Measurements from ENCODE around the gene NFIC.

NFIC gene

GRCh38 chr19:3518255-3518654 lies 151.9 kb downstream of the NFIC start:
- peaks cover 8% of the 10 kb centered on the region for H3K4me1 ChIP-seq (ENCODE audit: insufficient read depth, low read length)
- H3K36me3 ChIP-seq (ENCODE audit: insufficient read depth, low read length): peaks cover 11% of the 10 kb centered on the region
- H3K4me3 ChIP-seq (ENCODE audit: low read depth in 1 of 2, low read length in 2 of 2): no peak overlapping the region
- no peak overlapping the region for H3K27ac ChIP-seq (ENCODE audit: low read depth, low read length)
- no peaks in the 10 kb centered on the region for H3K9me3 ChIP-seq (ENCODE audit: low read length)
- H3K9ac ChIP-seq (ENCODE audit: low read length): no peak overlapping the region
- no peaks in the 10 kb centered on the region for H3K27me3 ChIP-seq (ENCODE audit: control insufficient read depth in 1 of 2, insufficient read depth in 2 of 2, low read length in 2 of 2)

- Histone ChIP-seq H3K9ac (ENCODE audit: low read length) (no peak overlapping the region), H3K36me3 (ENCODE audit: insufficient read depth, low read length) (peaks cover 15% of the 10 kb centered on the region), H3K27me3 (ENCODE audit: control insufficient read depth in 1 of 2, insufficient read depth in 2 of 2, low read length in 2 of 2) (no peaks in the 10 kb centered on the region), H3K27ac (ENCODE audit: low read depth, low read length) (no peak overlapping the region), H3K9me3 (ENCODE audit: low read length) (no peaks in the 10 kb centered on the region), H3K4me3 (ENCODE audit: low read depth in 1 of 2, low read length in 2 of 2) (no peak overlapping the region), H3K4me1 (ENCODE audit: insufficient read depth, low read length) (peaks cover 8% of the 10 kb centered on the region)
Measured at GRCh38 chr19:3518659-3519058, 152.3 kb downstream of the NFIC start.
